ENCODE results near the gene PTPN2.

PTPN2 gene

GRCh38 chr18:12745095-12745795 lies 138.8 kb downstream of the PTPN2 start:
- no peak for TF ChIP-seq GATA3 (IDR thresholded peaks at IDR 0.05; ENCODE audit: low read depth, low read length)
- no peak for TF ChIP-seq GATA2 (IDR thresholded peaks at IDR 0.05; ENCODE audit: low read depth, low read length)

DNA sequence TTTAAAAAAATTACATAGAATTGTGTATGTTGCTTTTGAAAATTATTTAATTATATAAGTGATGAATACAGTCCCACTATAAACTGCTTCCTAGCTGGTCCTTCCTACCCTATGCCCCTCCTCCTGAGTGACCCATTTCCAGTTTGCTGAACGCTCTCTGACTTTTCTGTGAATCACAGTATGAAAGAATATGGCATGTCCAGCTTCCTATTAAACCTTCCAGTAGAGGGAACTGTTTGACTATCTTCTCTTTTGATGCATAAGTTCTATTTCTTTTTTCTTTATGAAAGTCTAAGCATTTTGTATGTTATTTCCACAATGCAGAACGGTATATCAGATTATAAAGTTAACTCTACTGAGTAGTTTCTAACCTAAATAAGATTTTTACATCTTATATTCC lies 139.9 kb downstream of the PTPN2 start:
- TF ChIP-seq GATA3 (IDR thresholded peaks at IDR 0.05; ENCODE audit: low read depth, low read length) (no peak), GATA2 (IDR thresholded peaks at IDR 0.05; ENCODE audit: low read depth, low read length) (no peak)

DNA sequence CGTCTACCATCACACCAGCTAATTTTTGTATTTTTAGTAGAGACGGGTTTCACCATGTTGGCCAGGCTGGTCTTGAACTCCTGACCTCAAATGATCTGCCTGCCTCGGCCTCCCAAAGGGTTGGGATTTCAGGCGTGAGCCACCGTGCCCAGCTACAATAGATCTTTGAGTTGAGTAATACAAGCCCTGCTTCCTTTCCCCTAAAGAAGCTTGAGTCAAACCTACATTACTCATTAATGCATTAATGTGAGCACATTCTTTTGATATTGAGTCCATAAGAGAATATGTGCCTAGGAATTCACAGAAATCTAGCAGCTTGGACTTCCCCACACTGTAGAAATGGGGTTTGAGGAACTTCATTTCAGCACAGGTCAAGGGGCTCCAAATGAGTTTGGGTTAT lies 141.6 kb downstream of the PTPN2 start:
- TF ChIP-seq GATA3 (IDR thresholded peaks at IDR 0.05; ENCODE audit: low read depth, low read length) (no peak), GATA2 (IDR thresholded peaks at IDR 0.05; ENCODE audit: low read depth, low read length) (no peak)
